Right cardiac atrium (tissue), 5 donors: ENCODE results near the gene BLOC1S3. TPM values are rescaled to one million over a fixed set of nuclear protein-coding genes. Genes with fewer than 3 reads are reported as not detected.

Source experiments
- ATAC-seq, 2 donors: fragments of 200-7000 bp; cut with Tn5 transposase; one replicate each; pipeline versions ENCODE4 v1.8.0 to v1.9.1; 2020; ENCODE audit warnings: moderate library complexity in 2 of 2, mild to moderate bottlenecking in 1 of 2
- DNase-seq, 3 donors: peaks; one replicate each; pipeline ENCODE4 v3.0.0-alpha.2; 2020
- H3K27ac ChIP-seq: one replicate; pipeline ENCODE4 v1.5.1; 2013; ENCODE audit warnings: mild to moderate bottlenecking, low read length, control low read depth, moderate library complexity
- H3K27me3 ChIP-seq: one replicate; pipeline ENCODE4 v1.6.1; 2013; ENCODE audit not compliant: control insufficient read depth, insufficient read depth
- H3K4me1 ChIP-seq: one replicate; pipeline ENCODE4 v1.6.1; 2013; ENCODE audit warnings: low read length; ENCODE audit not compliant: control insufficient read depth, insufficient read depth
- H3K4me3 ChIP-seq: one replicate; pipeline ENCODE4 v1.5.1; 2013; ENCODE audit warnings: low read length, control low read depth
- H3K9me3 ChIP-seq: one replicate; pipeline ENCODE4 v1.6.1; 2013; ENCODE audit warnings: low read length; ENCODE audit not compliant: control insufficient read depth
- WGBS: extraction: QIAGEN DNeasy Blood & Tissue Kit; methylation state at CpG from one replicate; pipeline ENCODE4 v1.1.7; 2013; 5-methylcytosine and 5-hydroxymethylcytosine counted together
- intact Hi-C, 4 donors: fragments of 100-400 bp; cut with DNase I; formaldehyde crosslinking; loops; one replicate each; pipeline versions ENCODE4 v1.11.0 to v1.14.0; 2022 to 2023
- polyA plus RNA-seq: library from polyadenylated mRNA; stranded (reverse); fragments of 200-250 nt; gene quantifications from one replicate; pipeline ENCODE4 v1.2.3, GENCODE V29; 2013
- total RNA-seq, 4 donors: library from RNA; stranded (reverse); fragmentation: NEBNext Ultra II Directional; extraction: Animal tissue kit (Norgen Biotek cat#: 25700); gene quantifications; one replicate each; pipeline ENCODE4 v1.2.1, GENCODE V29; 2021
- donor health status: healthy with polysubstance abuse.
- donor health status: DM: no; HTN: yes; CAD: no.
- donor health status: DM: no; HTN: no; CAD: no.
- donor health status: DM: no; HTN: yes; CAD: no; lungs with severe emphysema.
- donor health status: DM: yes; HTN: yes; CAD: no.

Gene BLOC1S3
- total and polyA plus RNA-seq, 5 donors, result 2.4 to 8.2 (median 5.9) TPM

- H3K27me3 ChIP-seq, result no peaks in the 10 kb centered on the region
- ATAC-seq (no peak), DNase-seq (peak in 1 of 3 donors; percentile 18)
- H3K4me1 ChIP-seq, result no peaks in the 10 kb centered on the region
- no peaks in the 10 kb centered on the region for H3K9me3 ChIP-seq
- no peak overlapping the region for H3K27ac ChIP-seq
- intact Hi-C loops, result no loop called here
- H3K4me3 ChIP-seq, result no peak overlapping the region
- 82% methylated on average over 18 of the region's 18 CpGs for WGBS
Observed at GRCh38 chr19:45147835-45148676, 30.5 kb upstream of the BLOC1S3 start.

- 85% methylated on average over 9 of the region's 9 CpGs for WGBS
- DNase-seq (no peak), ATAC-seq (no peak)
- H3K9me3 ChIP-seq, result no peaks in the 10 kb centered on the region
- H3K4me1 ChIP-seq, result no peaks in the 10 kb centered on the region
- H3K27ac ChIP-seq, result no peak overlapping the region
- intact Hi-C loops, result no loop called here
- no peaks in the 10 kb centered on the region for H3K27me3 ChIP-seq
- no peak overlapping the region for H3K4me3 ChIP-seq
Observed at GRCh38 chr19:45149129-45149528, 29.5 kb upstream of the BLOC1S3 start.

- ATAC-seq, result no peak
- 91% methylated on average over 4 of the region's 4 CpGs for WGBS
- intact Hi-C loops, result no loop called here
- DNase-seq, result no peak
- Histone ChIP-seq H3K27me3 (no peaks in the 10 kb centered on the region), H3K27ac (no peak overlapping the region), H3K4me3 (no peak overlapping the region), H3K9me3 (no peaks in the 10 kb centered on the region), H3K4me1 (no peaks in the 10 kb centered on the region)
Observed at GRCh38 chr19:45150180-45150579, 28.4 kb upstream of the BLOC1S3 start.

- Histone ChIP-seq H3K4me3 (no peak overlapping the region), H3K9me3 (no peaks in the 10 kb centered on the region), H3K27me3 (no peaks in the 10 kb centered on the region), H3K4me1 (no peaks in the 10 kb centered on the region), H3K27ac (no peak overlapping the region)
- DNase-seq, result peak in 1 of 3 donors; percentile 37
- intact Hi-C loops, result no loop called here
- 55% methylated on average over 4 of the region's 4 CpGs for WGBS
- ATAC-seq, result no peak
Observed at GRCh38 chr19:45150751-45151281, 27.8 kb upstream of the BLOC1S3 start.

- DNase-seq (peak in 1 of 3 donors; percentile 41), ATAC-seq (no peak)
- H3K4me1 ChIP-seq, result no peaks in the 10 kb centered on the region
- H3K9me3 ChIP-seq, result no peaks in the 10 kb centered on the region
- WGBS, result 82% methylated on average over 7 of the region's 7 CpGs
- no peaks in the 10 kb centered on the region for H3K27me3 ChIP-seq
- no peak overlapping the region for H3K4me3 ChIP-seq
- intact Hi-C loops, result no loop called here
- no peak overlapping the region for H3K27ac ChIP-seq
Observed at GRCh38 chr19:45151320-45151719, 27.3 kb upstream of the BLOC1S3 start.

GRCh38 chr19:45151821-45152503 is 26.6 kb upstream of the BLOC1S3 start:
- Histone ChIP-seq H3K27me3 (no peaks in the 10 kb centered on the region), H3K27ac (no peak overlapping the region), H3K9me3 (no peaks in the 10 kb centered on the region), H3K4me1 (no peaks in the 10 kb centered on the region), H3K4me3 (no peak overlapping the region)
- peak in 1 of 3 donors; percentile 13 for DNase-seq
- intact Hi-C loops, result no loop called here
- ATAC-seq, result no peak
- WGBS, result 11% methylated on average over 64 of the region's 64 CpGs

GRCh38 chr19:45152504-45153338 is 25.9 kb upstream of the BLOC1S3 start:
- no peak overlapping the region for H3K27ac ChIP-seq
- no peaks in the 10 kb centered on the region for H3K9me3 ChIP-seq
- no peak overlapping the region for H3K4me3 ChIP-seq
- ATAC-seq (peak; percentile 47 to 61), DNase-seq (peak; percentile 65 to 81 (median 80))
- H3K27me3 ChIP-seq, result no peaks in the 10 kb centered on the region
- H3K4me1 ChIP-seq, result no peaks in the 10 kb centered on the region
- intact Hi-C loops, result no loop called here
- WGBS, result 3% methylated on average over 91 of the region's 91 CpGs

- WGBS, result under 1% methylated on average over 69 of the region's 69 CpGs
- Histone ChIP-seq H3K4me1 (no peaks in the 10 kb centered on the region), H3K9me3 (no peaks in the 10 kb centered on the region), H3K27ac (no peak overlapping the region), H3K27me3 (no peaks in the 10 kb centered on the region), H3K4me3 (peak overlapping the region; percentile 6)
- intact Hi-C loops, result no loop called here
- ATAC-seq, result peak; percentile 48 to 58
- peak; percentile 53 to 79 (median 78) for DNase-seq
Observed at GRCh38 chr19:45153339-45154063, 25.1 kb upstream of the BLOC1S3 start.

- intact Hi-C loops, result no loop called here
- 41% methylated on average over 19 of the region's 19 CpGs for WGBS
- Histone ChIP-seq H3K4me1 (no peaks in the 10 kb centered on the region), H3K27ac (no peak overlapping the region), H3K9me3 (no peaks in the 10 kb centered on the region), H3K4me3 (peak overlapping the region; percentile 6), H3K27me3 (no peaks in the 10 kb centered on the region)
- DNase-seq, result peak in 2 of 3 donors; percentile 75 to 80
- ATAC-seq, result peak; percentile 38 to 84
Observed at GRCh38 chr19:45154064-45154827, 24.3 kb upstream of the BLOC1S3 start.
